Fibroblast of mammary gland (primary cell): ENCODE data around the gene PGP.

ENCODE experiments used
- DNase-seq: peaks from one replicate; pipeline ENCODE4 v3.0.0-alpha.2; 2010; ENCODE audit warnings: low read depth
- H3K4me3 ChIP-seq: 2 replicates; pipeline ENCODE4 v1.5.1; 2011; ENCODE audit warnings: low read depth, mild to moderate bottlenecking, low read length, moderate library complexity; ENCODE audit not compliant: control insufficient read depth
- TF ChIP-seq, protein P1 (sequence below): conservative IDR thresholded peaks from 2 replicates; pipeline ENCODE4 v1.5.1; 2011; ENCODE audit warnings: low read depth, low read length, inconsistent platforms; ENCODE audit not compliant: control insufficient read depth, insufficient read depth

PGP gene

GRCh38 chr16:2190659-2191445, 23.8 kb downstream of the PGP start:
- H3K4me3 ChIP-seq: no peak overlapping the region
- TF ChIP-seq, protein P1, sequence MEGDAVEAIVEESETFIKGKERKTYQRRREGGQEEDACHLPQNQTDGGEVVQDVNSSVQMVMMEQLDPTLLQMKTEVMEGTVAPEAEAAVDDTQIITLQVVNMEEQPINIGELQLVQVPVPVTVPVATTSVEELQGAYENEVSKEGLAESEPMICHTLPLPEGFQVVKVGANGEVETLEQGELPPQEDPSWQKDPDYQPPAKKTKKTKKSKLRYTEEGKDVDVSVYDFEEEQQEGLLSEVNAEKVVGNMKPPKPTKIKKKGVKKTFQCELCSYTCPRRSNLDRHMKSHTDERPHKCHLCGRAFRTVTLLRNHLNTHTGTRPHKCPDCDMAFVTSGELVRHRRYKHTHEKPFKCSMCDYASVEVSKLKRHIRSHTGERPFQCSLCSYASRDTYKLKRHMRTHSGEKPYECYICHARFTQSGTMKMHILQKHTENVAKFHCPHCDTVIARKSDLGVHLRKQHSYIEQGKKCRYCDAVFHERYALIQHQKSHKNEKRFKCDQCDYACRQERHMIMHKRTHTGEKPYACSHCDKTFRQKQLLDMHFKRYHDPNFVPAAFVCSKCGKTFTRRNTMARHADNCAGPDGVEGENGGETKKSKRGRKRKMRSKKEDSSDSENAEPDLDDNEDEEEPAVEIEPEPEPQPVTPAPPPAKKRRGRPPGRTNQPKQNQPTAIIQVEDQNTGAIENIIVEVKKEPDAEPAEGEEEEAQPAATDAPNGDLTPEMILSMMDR: no peak
- DNase-seq: no peak

DNA sequence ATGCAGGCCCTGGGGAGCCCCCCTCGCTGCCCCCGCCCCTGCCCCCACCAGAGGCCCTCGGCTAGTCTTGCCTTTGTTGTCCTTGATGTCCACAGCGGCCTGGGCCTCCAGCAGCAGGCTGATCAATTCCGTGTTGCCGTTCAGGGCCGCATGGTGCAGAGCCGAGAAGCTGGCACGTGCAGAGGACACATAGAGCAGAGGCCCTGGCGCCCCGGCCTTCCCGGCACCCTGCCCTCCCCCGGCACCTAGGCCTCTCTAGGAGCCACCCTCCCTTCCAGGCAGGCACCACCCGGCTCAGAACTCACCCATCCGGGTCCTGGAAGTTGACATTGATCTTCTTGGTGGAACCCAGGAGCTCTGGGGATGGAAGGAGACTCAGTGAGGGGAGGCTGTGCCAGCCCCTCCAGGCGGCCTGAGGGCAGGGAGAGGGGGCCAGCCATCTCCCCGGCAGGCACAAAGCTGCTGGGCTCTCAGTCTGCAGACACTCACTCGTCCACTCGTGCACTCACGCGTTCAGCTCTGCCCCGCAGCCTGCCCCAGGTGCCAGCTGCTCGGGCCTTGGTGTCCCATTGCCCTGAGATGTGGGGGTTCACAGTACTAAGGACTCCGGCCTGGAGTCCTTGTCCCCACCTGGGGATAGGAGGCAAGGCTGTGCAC, 24.5 kb downstream of the PGP start:
- H3K4me3 ChIP-seq: no peak overlapping the region
- TF ChIP-seq, protein P1: no peak
- DNase-seq: no peak

- TF ChIP-seq, protein P1: no peak
- H3K4me3 ChIP-seq: no peak overlapping the region
- no peak for DNase-seq
Observed at GRCh38 chr16:2189252-2189893, 25.3 kb downstream of the PGP start.

DNA sequence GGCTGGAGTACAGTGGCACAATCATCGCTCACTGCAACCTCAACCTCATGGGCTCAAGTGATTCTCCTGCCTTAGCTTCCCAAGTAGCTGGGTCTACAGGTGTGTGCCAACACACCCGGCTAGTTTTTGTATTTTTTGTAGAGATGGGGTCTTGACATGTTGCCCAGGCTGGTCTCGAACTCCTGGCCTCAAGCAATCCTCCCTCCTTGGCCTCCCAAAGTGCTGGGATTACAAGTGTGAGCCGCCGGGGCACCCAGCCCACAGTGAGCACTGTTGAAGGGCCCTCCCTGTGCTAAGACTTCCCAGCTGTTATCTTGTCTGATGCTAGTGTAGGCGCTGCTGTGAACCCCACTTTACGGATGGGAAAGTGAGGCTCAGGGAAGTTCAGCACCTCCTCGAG, 26.2 kb downstream of the PGP start:
- DNase-seq: no peak
- no peak overlapping the region for H3K4me3 ChIP-seq

GRCh38 chr16:2187212-2187611, 27.4 kb downstream of the PGP start:
- TF ChIP-seq, protein P1: no peak
- no peak overlapping the region for H3K4me3 ChIP-seq
- no peak for DNase-seq

More for the DNA sequence above, 26.2 kb downstream of the PGP start:
- TF ChIP-seq, protein P1: no peak

DNA sequence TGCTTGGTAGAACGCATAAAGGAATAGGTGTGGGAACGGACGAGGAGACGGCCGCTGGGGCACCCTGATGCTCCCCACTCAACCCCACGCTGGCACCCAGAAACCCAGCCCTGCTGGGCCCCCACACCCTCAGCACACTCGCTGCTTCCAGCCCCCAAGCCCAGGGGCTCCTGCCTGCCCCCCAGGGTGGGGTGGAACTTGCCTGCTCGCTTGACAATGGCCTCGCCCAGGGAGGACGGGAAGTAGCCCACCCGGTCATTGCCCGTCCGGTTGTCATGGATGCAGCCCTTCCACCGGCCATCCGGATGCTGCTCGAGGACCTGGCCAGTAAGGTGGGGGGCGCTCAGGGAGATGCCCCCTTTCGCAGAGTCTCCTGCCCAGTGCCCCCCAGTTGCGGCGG, 28.1 kb downstream of the PGP start:
- TF ChIP-seq, protein P1: no peak
- no peak for DNase-seq
- no peak overlapping the region for H3K4me3 ChIP-seq
